ENCODE results near the gene RASSF10. TPM values are rescaled to one million over a fixed set of nuclear protein-coding genes. Genes with fewer than 3 reads are reported as not detected.

Gene RASSF10
- total and polyA plus RNA-seq, 2 donors (not counting 1 experiment from before 2014, with no cell fraction given), result not detected

DNA sequence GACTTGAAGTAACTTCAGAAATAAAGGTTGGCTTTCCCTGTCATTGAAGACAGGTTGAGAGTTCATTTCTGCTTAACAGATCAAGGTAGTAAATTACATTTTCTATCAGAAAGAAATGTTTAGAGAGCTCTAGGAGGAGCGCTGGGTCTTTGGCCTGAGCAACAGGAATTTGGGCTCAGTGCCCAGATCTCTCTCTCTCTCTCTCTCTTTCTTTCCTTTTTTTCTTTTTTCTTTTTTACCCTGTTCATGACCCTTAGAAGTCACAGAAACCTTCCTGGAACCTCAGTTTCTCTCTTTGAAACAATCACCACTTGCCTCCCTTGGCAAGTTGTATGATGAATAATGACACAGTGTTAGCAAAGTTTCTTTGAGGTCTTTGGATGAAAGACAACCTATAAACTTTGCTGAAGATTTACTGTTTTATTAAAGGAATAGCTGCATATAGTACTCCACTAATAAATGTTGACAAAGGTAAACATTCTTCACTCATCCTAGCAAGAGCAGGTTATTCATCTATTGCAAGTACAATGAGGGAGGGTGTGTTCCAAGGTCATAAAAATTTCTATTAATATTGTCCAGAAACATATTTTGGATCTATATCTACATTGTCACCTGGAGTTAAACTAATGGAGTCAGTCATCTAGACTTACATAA lies 35.5 kb upstream of the RASSF10 start:
- Mint-ChIP-seq H3K27ac (no peak overlapping the region), H3K9me3 (ENCODE audit: insufficient read depth) (no peaks in the 10 kb centered on the region), H3K4me1 (no peaks in the 10 kb centered on the region), H3K27me3 (peaks cover 4% of the 10 kb centered on the region), H3K4me3 (no peak overlapping the region)
- WGBS (ENCODE audit: insufficient coverage), result 100% methylated on average over 1 of the region's 1 CpG
- Histone ChIP-seq H3K4me3 (ENCODE audit: control extremely low read depth in 1 of 5, extremely low read depth in 1 of 5, insufficient read depth in 1 of 5, low read depth in 2 of 5, low read length in 4 of 5) (no peak overlapping the region), H3K27ac (ENCODE audit: low read length in 2 of 2) (no peak overlapping the region), H2AFZ (ENCODE audit: insufficient read depth, low read depth, low read length, poor library complexity, severe bottlenecking) (no peak overlapping the region), H3K4me1 (ENCODE audit: control insufficient read depth in 2 of 2, insufficient read depth in 2 of 2, low read length in 2 of 2) (no peaks in the 10 kb centered on the region), H3K4me2 (replicated peaks; ENCODE audit: low read depth, low read length, poor library complexity, severe bottlenecking) (no peak overlapping the region), H3K9ac (ENCODE audit: low read length) (no peak overlapping the region), H3K9me3 (ENCODE audit: control extremely low read depth in 1 of 3, control insufficient read depth in 2 of 3, insufficient read depth in 1 of 3, low read length in 2 of 3) (no peaks in the 10 kb centered on the region), H3K27me3 (replicated peaks in 1 of 4; ENCODE audit: control extremely low read depth in 1 of 4, control insufficient read depth in 3 of 4, insufficient read depth in 4 of 4, low read length in 3 of 4) (no peaks in the 10 kb centered on the region), H3K79me2 (ENCODE audit: control insufficient read depth, insufficient read depth, low read length) (no peaks in the 10 kb centered on the region), H3K36me3 (replicated peaks in 1 of 2; ENCODE audit: control extremely low read depth in 1 of 2, control insufficient read depth in 1 of 2, extremely low read depth in 1 of 2, insufficient read depth in 2 of 2, low read length in 1 of 2) (no peaks in the 10 kb centered on the region), H4K20me1 (ENCODE audit: control insufficient read depth, insufficient read depth, low read length, poor library complexity, severe bottlenecking) (no peaks in the 10 kb centered on the region)
- no peak for ATAC-seq (ENCODE audit: low read depth)
- POLR2A ChIA-PET, result no interaction called here
- no peak for DNase-seq
- CTCF ChIA-PET, result interaction anchor here (0.5 to 1.1 kb wide), 3 partner anchors 9 to 87 kb away, joined by 3 to 4 read pairs (median 3); no protein-coding TSS in a partner anchor
- intact Hi-C loops (cut with micrococcal nuclease), result no loop called here
- TF ChIP-seq EZH2 (IDR thresholded peaks at IDR 0.05; ENCODE audit: borderline replicate concordance, insufficient read depth, low read depth, low read length, poor library complexity, severe bottlenecking), result no peak
- TF ChIP-seq, protein P1, sequence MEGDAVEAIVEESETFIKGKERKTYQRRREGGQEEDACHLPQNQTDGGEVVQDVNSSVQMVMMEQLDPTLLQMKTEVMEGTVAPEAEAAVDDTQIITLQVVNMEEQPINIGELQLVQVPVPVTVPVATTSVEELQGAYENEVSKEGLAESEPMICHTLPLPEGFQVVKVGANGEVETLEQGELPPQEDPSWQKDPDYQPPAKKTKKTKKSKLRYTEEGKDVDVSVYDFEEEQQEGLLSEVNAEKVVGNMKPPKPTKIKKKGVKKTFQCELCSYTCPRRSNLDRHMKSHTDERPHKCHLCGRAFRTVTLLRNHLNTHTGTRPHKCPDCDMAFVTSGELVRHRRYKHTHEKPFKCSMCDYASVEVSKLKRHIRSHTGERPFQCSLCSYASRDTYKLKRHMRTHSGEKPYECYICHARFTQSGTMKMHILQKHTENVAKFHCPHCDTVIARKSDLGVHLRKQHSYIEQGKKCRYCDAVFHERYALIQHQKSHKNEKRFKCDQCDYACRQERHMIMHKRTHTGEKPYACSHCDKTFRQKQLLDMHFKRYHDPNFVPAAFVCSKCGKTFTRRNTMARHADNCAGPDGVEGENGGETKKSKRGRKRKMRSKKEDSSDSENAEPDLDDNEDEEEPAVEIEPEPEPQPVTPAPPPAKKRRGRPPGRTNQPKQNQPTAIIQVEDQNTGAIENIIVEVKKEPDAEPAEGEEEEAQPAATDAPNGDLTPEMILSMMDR (IDR thresholded peaks at IDR 0.05), result no peak

DNA sequence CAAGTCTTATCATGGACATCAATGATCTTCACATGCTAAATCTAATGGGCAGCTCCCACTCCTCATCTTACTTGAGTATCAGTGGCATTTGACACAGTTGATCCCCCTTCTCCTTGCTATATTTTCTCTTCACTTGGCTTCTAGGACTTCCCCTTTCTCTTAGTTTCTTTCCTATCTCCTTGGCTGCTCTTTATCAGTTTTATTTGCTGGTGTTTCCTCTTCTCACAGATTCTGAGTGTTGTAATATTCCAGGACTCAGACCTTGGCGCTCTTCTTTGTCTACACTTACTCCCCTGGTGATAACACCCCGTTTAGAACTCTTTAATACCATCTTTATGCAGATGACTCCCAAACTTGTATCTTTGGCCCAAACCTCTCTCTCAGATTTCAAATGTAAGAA lies 33.9 kb upstream of the RASSF10 start:
- Histone ChIP-seq H3K79me2 (ENCODE audit: control insufficient read depth, insufficient read depth, low read length) (no peaks in the 10 kb centered on the region), H3K4me3 (ENCODE audit: control extremely low read depth in 1 of 5, extremely low read depth in 1 of 5, insufficient read depth in 1 of 5, low read depth in 2 of 5, low read length in 4 of 5) (no peak overlapping the region), H3K9ac (ENCODE audit: low read length) (no peak overlapping the region), H3K4me2 (replicated peaks; ENCODE audit: low read depth, low read length, poor library complexity, severe bottlenecking) (no peak overlapping the region), H3K4me1 (ENCODE audit: control insufficient read depth in 2 of 2, insufficient read depth in 2 of 2, low read length in 2 of 2) (no peaks in the 10 kb centered on the region), H2AFZ (ENCODE audit: insufficient read depth, low read depth, low read length, poor library complexity, severe bottlenecking) (no peak overlapping the region), H3K36me3 (replicated peaks in 1 of 2; ENCODE audit: control extremely low read depth in 1 of 2, control insufficient read depth in 1 of 2, extremely low read depth in 1 of 2, insufficient read depth in 2 of 2, low read length in 1 of 2) (no peaks in the 10 kb centered on the region), H3K27ac (ENCODE audit: low read length in 2 of 2) (no peak overlapping the region), H3K27me3 (replicated peaks in 1 of 4; ENCODE audit: control extremely low read depth in 1 of 4, control insufficient read depth in 3 of 4, insufficient read depth in 4 of 4, low read length in 3 of 4) (no peaks in the 10 kb centered on the region), H3K9me3 (ENCODE audit: control extremely low read depth in 1 of 3, control insufficient read depth in 2 of 3, insufficient read depth in 1 of 3, low read length in 2 of 3) (no peaks in the 10 kb centered on the region), H4K20me1 (ENCODE audit: control insufficient read depth, insufficient read depth, low read length, poor library complexity, severe bottlenecking) (no peaks in the 10 kb centered on the region)
- Mint-ChIP-seq H3K9me3 (ENCODE audit: insufficient read depth) (no peaks in the 10 kb centered on the region), H3K4me1 (no peaks in the 10 kb centered on the region), H3K27ac (no peak overlapping the region), H3K27me3 (peaks cover 4% of the 10 kb centered on the region), H3K4me3 (no peak overlapping the region)
- DNase-seq, result no peak
- ChIA-PET POLR2A (no interaction called here), CTCF (no interaction called here)
- no peak for ATAC-seq (ENCODE audit: low read depth)
- intact Hi-C loops (cut with micrococcal nuclease), result no loop called here
- TF ChIP-seq EZH2 (IDR thresholded peaks at IDR 0.05; ENCODE audit: borderline replicate concordance, insufficient read depth, low read depth, low read length, poor library complexity, severe bottlenecking), result no peak
- TF ChIP-seq, protein P1 (IDR thresholded peaks at IDR 0.05), result no peak
- 76% methylated on average over 2 of the region's 2 CpGs for WGBS (ENCODE audit: insufficient coverage)

Data from B cell (primary cell).